Measurements from ENCODE around the gene GIN1. TPM values are rescaled to one million over a fixed set of nuclear protein-coding genes. Genes with fewer than 3 reads are reported as not detected.
"Not testable (repeated sequence)": the region's sequence is repeated elsewhere in the genome, so short reads cannot be mapped to it uniquely, and the experiment has no call there.

The GIN1 gene
- polyA plus RNA-seq (ENCODE audit: insufficient read depth in 1 of 5, insufficient read length in 5 of 5, low replicate concordance in 1 of 5) = 10 to 100 TPM; 10.2 to 14.9 (median 11.7) TPM
- long read RNA-seq, donor 1, partial matches to known transcripts = 0 of 3 reads
- long read RNA-seq, donor 1, other reads (novel, unspliced or antisense) = 0 of 3 reads
- long read RNA-seq, donor 2, partial matches to known transcripts = 0 of 1 reads
- long read RNA-seq, donor 2, other reads (novel, unspliced or antisense) = 0 of 1 reads
- long read RNA-seq, donor 3 = 0 reads
- long read RNA-seq, donor 4, partial matches to known transcripts = 0 of 1 reads
- long read RNA-seq, donor 4, other reads (novel, unspliced or antisense) = 0 of 1 reads
- long read RNA-seq, donor 5, transcript GIN1-201 (8 exons, 3,229 nt) = major isoform, 5 of 8 reads
- long read RNA-seq, donor 5, partial matches to known transcripts = 0 of 8 reads
- long read RNA-seq, donor 5, other reads (novel, unspliced or antisense) = 0 of 8 reads
- long read RNA-seq, donor 6, transcript GIN1-201 (8 exons, 3,229 nt) = major isoform, 7 of 9 reads
- long read RNA-seq, donor 6, partial matches to known transcripts = 0 of 9 reads
- long read RNA-seq, donor 6, other reads (novel, unspliced or antisense) = 0 of 9 reads
- long read RNA-seq, donor 7, partial matches to known transcripts = 35 of 35 reads
- long read RNA-seq, donor 7, other reads (novel, unspliced or antisense) = 0 of 35 reads
- long read RNA-seq, donor 8, partial matches to known transcripts = 0 of 2 reads
- long read RNA-seq, donor 8, other reads (novel, unspliced or antisense) = 0 of 2 reads

- DNase-seq = peak; percentile 96 to 97
These were observed at the start of gene GIN1, which contains the start of gene PPIP5K2 for GRCh38 chr5:103119765-103120606. TSS of gene GIN1 (minus strand) at chr5:103120138. CDS start at chr5:103108707, 11,431 bp downstream. TSS of gene PPIP5K2 (plus strand) at chr5:103120301. CDS start at chr5:103129590, 9,289 bp downstream.

GRCh38 chr5:103166706-103167105 is 46.8 kb upstream of the GIN1 start:
- no peak for DNase-seq

GRCh38 chr5:103151156-103151555 is 31.2 kb upstream of the GIN1 start:
- no peak for DNase-seq

DNA sequence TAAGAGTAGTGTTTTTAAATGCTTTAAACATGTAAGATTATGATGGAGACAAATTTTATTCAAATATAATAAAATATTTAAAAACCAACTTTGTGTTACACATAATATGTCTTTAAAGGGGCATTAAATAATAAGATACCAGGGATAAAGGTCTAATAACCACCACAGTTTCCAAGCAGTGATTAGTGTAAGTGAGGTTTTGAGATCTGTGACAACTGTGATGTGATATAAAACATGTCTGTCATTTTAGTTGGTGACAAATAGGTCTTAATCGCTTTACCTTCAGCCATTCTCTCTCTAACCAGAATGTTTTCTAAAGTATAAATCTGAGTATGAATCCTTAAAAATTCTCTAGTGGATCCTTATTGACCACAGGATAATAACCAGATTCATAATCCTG is 28.3 kb upstream of the GIN1 start:
- DNase-seq = no peak

GRCh38 chr5:103145196-103145595 is 25.3 kb upstream of the GIN1 start:
- DNase-seq = no peak

- not testable (repeated sequence) for DNase-seq
These were observed 22.2 kb upstream of the GIN1 start for GRCh38 chr5:103142132-103142531.

DNA sequence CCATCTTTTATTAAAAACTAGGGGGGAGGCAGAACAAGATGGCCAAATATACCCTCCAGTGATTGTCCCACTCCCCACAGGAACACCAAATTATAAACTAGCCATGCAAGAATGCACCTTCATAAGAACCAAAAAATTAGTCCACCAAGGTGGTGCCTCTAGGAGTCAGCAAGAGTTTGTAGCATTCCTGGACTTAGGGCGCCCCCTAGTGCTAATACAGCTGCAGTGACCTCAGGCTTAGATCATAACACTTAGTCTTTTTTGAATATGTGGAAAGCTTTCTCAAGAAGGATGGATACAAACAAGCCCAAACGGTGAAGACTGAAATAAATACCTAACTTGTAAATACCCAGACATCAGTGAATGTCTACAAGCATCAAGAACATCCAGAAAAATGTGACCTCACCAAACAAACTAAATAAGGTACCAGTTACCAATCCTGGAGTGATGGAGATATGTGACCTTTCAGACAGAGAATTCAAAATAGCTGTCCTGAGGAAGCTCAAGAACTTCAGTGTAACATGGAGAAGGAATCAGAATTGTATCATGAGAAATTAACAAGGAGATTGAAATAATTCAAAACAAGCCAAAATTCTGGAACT is 19.4 kb upstream of the GIN1 start:
- DNase-seq = peak in 1 of 2 donors; percentile 37

DNA sequence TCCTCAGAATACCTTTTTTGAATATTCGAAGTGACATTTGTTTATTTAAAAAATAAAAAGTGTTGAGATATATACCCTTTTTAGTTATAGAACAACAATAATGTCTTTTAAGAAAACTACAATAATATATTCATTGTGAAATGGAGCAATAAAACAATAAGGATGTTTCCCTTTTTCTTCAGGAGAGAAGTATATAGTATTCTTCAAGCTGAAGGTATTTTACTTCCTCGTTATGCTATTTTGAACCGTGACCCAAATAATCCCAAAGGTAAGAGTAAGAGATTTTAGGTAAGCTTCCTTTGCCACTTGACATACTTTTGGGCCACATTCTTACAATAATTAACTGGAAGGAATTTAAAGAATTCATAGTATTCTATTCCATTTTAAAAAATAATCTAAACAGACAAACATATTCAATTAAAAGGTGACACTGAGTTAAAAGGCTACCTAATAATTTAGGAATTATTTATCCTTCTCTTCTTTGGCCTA is 18.3 kb upstream of the GIN1 start:
- DNase-seq = no peak

DNA sequence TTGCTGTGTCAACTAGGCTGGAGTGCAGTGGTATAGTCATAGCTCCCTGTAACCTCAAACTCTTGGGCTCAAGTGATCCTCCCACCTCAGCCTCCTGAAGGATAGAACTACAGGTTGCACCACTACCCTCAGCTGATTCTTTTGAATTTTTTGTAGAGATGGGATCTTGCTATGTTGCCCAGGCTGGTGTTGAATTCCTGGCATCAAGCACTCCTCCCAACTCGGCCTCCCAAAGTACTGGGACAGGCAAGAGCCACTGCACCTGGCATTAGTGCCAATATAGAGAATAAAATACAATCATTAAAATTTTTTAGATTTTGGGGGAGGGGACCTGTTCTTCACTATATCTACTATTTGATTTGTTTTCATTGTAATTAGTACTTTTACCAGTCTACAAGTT is 15.5 kb upstream of the GIN1 start:
- no peak for DNase-seq

DNA sequence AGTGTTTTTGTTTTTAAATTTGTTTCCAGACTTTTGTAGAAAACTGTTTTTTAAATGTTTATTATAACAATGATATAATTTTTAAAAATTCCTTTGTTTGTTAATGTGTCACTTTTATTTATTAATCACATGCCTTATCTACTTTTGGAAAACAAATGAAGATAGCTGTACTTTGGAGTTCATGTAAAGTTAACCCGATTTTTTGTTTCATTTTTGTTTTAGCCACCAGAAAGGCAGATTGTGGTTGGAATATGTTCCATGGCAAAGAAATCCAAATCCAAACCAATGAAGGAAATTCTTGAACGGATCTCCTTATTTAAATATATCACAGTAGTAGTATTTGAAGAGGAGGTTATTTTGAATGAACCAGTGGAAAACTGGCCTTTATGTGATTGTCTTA is 13.3 kb upstream of the GIN1 start:
- DNase-seq = no peak

GRCh38 chr5:103132684-103133083 is 12.7 kb upstream of the GIN1 start:
- no peak for DNase-seq

GRCh38 chr5:103128202-103128601 is 8.3 kb upstream of the GIN1 start:
- DNase-seq = no peak

DNA sequence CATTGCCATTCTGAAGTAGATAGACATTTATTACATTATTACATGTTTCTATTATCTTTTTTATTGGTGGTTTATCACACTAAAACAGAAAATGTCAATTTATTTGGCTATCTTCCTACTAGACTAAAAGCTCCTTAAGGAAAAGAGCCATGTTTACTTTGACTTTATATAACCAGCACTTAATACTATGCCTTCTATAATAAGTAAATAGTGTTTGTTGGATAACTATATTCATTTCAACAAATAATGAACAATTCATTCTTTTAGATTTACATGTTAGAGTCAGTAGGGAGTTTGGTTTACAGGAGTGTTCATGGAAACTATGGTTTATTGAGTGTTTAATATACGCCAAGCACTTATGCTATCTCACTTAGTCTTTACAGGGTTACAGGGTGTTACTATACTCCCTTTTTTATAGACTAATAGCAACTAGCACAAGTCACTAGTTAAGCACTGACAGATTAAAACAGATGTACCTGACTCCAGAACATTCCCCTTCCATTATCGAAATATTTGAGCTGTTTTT is 7.4 kb upstream of the GIN1 start:
- DNase-seq = no peak

- DNase-seq = no peak
These were observed 6.6 kb upstream of the GIN1 start for GRCh38 chr5:103126557-103126956.

DNA sequence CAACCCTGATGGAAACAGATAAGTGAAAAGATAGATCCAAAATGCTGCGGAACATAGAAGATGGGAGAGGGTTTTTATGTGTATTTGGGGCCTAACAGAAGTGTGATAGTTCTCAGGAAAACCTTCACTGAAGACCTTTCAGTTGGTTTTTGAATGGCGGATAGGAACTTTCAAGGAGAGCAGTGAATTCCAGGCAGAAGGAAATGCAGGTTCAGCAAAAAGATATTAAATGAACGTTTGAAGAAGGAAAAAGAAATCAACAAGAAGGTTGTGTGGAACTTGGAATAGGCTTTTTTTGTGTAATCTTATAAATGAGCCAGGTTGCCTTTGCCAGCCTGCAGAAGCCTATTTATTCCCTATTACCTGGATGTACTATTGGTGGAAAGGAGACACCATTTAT is 2.3 kb upstream of the GIN1 start:
- DNase-seq = no peak

DNA sequence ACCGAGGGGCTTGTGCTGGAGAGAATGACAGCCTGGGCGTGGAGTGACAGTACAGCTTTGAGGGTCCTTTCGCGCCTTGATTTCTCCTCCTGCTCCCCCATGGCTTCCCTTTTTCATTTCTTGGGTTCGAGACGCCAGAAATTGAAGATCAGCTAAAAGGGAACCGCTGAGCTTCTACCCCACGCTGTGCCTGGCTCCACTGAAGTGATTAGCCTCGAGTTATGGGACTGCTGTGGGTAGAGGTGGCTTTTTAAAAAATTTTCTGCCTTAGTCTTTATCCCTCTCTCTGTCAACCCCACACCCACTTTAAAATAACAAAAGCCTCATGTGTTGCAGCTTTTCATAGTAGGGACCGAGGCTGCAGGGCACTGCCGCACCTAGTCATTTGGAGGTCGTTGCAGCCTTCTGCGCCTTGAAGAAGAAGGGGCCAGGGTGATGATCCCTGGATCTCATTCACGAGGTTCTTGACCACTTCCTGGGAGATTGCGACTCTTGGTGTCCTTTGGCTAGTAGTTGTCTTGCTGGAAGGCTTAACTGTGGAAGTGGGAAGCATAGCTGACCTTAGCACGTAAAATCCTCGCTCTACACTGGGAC is 766 bp upstream of the GIN1 start:
- DNase-seq = peak in 1 of 2 donors; percentile 18

DNA sequence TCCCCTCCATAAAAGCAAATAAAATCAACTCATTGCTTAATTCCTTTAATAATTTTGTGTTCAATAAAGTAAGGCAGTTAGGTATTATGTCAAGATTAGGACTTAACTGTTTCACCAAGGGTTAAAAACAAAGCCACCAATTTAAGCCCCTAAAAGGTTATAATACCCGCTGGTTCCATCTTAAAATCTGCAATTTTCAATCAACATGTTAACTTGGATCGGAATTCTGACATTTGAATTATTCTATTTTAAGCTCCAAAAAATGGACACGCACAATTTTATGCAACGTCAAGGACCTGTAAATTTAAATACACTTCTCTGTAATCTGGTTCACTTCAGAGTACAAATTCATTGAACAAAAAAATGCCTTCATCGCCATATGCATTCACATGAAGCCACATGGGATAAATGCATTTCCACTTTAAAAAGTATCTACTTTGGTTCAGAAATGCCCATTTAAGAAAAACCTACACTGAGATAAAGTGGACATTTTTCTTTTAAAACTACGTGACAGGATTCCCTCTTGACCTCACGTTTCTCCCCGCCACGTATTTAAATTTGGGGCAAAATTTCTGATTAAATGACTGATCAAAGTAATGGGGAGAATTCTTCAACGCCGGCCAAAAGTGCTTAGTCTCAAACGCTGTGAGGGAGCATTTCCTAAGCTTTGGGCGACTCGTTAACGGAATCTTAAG is 721 bp downstream of the GIN1 start:
- DNase-seq = peak in 1 of 2 donors; percentile 31

- DNase-seq = no peak
These were observed 2.4 kb downstream of the GIN1 start for GRCh38 chr5:103117471-103117991.

- no peak for DNase-seq
These were observed 5.5 kb downstream of the GIN1 start for GRCh38 chr5:103114440-103114839.

DNA sequence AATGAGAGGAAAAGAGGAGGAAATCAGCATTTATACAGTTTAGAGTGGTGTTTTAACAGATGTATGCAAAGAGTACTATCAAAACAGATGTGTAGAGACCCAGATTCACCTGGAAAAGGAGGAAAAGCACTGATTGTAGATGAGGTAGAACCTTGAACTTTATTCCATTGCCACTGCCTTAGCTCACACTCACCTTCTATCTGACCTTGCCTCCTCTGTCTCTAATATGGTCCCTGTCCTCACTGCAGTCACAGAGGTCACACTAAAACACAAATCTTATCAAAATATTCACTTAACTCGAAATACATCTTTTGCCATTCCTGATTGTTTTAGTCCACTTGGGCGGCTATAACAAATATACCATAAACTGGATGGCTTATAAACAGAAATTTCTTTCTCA is 7.0 kb downstream of the GIN1 start:
- no peak for DNase-seq
